Eye (tissue), 1 donor: Measurements from ENCODE around the gene SFT2D3.

Source experiments
- DNase-seq: peaks from one replicate; pipeline ENCODE4 v3.0.0-alpha.2; 2015

Gene SFT2D3

GRCh38 chr2:127664895-127665225, 36.4 kb upstream of the SFT2D3 start:
- no peak for DNase-seq

- no peak for DNase-seq
Observed at GRCh38 chr2:127665267-127665893, 35.9 kb upstream of the SFT2D3 start.

DNA sequence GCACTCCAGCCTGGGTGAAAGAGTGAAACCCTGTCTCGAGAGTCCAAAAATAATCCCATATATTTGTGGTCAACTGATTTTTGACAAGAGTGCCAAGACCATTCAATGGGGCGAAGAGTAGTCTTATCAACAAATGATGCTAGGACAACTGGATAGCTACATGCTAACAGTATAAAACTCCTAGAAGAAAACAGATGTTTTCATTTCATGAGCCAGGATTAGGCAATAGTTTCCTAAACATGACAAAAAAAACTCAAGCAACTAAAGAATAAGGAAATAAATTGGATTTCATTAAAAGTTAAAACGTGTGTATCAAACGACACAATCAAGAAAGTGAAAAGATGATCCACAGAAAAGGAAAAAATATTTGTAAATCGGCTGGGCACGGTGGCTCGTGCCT, 32.2 kb upstream of the SFT2D3 start:
- DNase-seq: no peak

DNA sequence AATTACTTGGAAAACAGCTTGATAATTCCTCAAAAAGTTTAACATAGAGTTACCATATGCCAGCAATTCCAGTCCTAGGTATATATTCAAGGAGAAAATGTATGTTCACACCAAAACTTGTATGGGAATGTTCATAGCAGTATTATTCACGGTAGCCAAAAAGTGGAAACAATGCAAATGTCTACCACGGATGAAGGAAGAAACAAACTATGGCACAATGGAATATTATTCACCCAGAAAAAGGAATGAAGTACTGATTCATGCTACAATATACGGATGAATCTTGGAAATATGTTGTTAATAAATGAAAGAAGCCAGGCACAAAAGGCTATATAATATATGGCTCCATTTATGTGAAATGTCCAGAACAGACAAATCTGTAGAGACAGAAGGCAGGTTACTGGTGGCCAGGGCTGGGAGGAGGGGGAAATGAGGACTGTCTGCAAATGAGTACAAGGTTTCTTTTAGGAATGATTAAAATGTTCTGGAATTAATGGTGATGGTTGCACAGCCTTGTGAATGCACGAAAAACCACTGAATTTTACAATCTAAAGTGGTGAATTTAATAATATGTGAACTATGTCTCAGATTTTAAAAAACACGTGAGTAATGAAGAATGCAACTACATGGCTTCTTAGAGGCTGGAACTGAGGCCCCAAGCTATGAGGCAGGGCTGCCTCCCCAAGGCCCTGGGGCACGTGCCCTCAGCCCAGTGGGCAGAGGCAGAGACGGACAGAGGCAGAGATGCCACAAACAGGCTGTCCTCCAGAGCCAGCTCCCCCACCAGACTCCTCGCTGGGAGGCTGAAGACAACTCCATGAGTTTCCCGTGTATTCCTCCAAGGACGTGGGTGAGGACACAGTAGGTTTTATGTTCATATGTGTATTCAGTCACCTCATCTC, 31.0 kb upstream of the SFT2D3 start:
- DNase-seq: no peak

DNA sequence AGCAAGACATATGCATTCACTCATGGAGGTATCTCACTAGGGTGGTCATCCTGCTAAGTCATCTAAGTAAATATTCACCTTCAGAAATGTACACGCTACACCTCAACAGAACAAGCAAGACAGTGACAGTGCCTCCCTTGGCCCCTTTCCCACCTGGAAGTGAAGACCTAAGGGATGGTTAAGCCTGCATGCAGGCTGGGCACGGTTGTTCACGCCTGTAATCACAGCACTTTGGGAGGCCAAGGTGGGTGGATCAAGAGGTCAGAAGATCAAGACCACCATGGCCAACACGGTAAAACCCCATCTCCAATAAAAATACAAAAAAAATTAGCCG, 30.4 kb upstream of the SFT2D3 start:
- DNase-seq: no peak

DNA sequence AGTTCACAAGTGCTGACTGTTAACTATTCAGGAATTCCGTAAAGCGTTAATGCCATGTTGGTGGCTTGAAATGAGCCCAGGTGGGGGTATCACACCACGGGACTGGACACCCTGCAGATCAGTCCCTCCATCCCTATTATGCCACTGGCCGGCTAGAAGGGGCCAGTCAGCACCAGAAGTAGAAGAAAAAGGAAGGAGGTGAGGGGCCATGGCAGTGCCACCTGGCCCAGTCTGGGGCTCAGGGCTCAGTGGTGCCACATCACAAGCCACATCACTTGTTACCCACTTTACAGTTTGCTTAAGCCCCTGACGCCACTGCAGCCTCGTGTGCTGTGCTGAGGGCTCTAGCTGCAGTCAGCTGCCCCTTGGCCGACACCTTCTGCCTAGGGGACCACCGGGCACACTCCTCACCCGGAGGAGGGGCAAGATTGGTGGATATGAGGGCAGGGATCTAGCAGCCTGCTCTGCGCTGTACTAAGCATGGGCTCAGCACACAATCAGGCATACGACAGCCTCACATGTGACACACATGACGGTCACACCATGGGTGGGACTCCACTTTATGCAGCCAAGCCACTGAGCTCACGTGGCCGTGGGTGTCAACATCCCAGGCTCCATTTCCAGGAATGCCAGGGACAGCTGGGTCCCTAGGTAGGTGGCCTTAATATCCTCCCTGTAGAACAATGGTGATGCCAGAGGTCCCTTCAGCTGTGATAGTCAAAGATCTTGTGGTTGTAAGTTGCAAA, 29.6 kb upstream of the SFT2D3 start:
- no peak for DNase-seq

DNA sequence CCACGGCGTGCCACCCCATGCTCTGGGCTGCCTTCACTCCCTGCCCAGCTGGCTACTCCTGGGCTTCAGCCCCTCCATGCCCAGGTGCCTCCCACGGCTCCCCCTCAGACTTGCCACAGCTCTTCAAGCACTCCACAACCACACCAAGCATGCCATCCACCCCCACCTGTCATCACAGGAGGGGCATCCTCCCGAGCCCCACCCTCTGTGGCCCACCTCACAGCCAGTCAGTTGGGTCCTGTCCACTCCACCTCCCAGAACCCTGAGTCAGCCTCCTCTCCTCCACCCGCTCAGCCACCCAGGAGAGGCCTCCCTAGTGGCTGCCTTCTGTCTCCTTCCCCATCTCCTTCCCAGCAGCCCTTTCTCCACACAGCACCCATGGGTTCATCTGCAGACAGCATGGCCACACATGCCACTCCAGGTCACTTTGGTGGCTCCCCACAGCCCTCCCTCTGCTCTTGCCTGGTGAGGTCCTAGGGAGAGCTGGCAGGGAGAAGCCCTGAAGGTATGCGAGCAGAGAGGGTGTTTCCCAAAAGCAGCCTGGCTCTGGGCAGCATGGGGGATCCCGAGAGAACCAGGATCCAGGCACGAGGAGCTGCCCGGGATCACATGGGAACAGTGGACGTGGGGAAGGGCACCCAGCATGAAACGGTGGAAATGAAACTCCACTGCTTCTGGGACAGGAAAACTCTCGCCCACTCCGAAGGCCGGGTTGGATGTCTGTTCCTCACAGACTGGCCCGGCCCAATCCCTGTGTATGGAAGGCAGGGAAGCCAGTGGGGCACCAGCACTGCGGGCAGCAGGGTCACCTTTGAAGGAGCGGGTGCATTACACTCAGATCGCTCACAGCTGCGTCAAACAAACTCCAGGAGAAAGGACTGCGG, 28.7 kb upstream of the SFT2D3 start:
- DNase-seq: no peak

DNA sequence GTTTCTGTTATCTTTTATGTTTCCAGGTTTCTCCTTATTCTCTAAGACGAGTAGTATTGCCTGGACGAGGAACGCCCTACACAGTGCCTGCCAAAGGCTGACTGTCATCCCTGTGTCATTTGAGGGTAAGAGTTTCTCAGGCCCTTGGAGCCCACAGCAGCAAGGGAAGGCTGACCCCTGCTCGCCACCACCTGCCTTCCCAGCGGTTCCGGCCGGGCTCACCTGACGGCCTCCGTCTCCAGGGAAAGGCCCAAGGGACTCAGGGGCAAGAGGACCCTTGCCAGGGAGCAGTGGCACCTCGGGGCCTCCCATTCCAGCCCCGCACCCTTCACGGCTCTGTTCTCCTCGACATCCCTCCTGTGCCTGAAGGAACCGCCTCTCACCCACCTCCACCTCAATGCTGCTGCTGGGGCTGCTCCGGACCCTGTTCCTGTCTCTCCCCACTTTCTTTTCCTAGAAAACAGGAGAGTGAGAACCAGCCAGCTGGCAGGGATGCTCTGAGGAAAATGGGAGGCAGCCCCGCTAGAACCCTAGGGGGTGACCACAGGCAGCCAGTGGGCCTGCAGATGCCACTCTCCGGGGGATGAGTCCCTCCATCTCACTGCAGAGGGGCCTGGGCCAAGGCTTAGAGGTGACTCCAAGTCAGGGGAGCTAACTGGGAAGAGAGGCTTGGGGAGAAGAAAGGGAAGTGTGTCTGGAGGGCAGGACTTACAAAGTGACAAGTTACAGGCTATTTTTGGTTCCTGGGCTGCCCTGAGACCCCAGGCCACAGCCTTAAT, 27.8 kb upstream of the SFT2D3 start:
- no peak for DNase-seq

GRCh38 chr2:127674241-127675209, 26.8 kb upstream of the SFT2D3 start:
- DNase-seq: no peak

DNA sequence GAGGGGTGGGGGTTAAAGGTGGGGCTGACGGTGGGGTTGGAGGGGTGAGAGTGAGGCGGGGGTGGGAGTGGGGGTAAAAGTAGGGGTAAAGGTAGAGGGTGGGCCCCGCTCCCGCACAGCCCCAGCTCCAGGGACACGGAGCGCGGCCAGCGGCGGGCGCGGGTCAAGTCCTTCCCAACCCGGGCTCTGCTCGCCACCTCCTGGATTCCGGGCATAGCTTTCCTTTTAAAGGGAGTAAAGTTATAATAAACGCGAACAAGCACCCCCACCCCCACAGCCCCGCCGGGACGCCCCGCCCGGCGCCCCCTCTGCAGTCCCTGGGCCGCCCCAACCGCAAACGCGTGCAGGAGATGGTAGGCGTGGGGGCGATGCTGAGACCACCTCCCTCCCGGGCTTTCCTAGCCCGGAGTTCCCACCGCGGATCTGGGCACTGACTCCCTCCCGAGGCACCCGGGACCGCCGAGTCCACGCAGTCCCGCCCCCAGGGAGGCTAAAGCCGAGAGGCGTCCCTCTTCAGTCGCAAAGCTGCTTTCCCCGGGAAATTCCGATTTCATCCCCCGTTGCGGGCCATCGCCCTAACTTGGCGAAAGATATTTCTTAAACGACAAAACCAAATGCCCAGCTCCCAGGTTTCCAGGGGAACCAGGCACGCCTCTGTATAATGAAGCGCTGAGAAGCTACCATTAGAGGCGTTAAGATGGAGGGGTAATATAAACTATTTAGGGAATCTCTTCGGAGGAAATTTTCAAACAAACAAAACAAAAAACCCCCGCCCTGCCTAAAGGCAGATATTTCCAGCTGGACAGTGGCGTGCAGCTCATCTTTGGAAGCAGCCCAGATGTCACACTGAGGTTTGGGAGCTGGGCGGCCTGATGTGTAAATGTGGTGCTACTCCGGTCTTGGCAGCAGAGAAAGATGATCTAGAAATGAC, 25.7 kb upstream of the SFT2D3 start, which contains the start of gene LIMS2:
LIMS2 (minus strand) TSS at position 200 of the 931 bp plus-strand sequence. CDS start 506 bp downstream, outside the sequence.
- DNase-seq: peak; percentile 63

GRCh38 chr2:127676906-127677305, 24.4 kb upstream of the SFT2D3 start:
- no peak for DNase-seq

DNA sequence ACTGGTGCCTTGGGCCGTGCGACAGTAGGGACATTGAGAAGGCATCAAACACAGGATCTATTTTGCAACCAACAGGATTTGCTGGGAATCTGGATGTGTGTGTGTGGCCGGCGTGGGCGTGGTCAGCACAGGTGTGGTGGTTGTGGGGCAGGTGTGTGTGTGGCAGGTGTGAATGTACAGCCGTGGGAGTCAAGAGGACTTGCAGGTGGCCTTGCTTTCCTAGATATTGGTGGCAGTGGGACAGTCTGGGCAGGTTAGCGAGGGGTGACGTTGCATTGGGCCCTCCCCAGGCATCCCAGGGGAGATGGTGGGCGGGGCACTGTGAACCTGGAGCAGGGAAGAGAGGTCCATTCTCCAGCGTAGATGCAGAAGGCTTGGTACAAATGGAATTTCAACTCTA, 22.8 kb upstream of the SFT2D3 start:
- DNase-seq: no peak

GRCh38 chr2:127678991-127679390, 22.3 kb upstream of the SFT2D3 start:
- DNase-seq: no peak

DNA sequence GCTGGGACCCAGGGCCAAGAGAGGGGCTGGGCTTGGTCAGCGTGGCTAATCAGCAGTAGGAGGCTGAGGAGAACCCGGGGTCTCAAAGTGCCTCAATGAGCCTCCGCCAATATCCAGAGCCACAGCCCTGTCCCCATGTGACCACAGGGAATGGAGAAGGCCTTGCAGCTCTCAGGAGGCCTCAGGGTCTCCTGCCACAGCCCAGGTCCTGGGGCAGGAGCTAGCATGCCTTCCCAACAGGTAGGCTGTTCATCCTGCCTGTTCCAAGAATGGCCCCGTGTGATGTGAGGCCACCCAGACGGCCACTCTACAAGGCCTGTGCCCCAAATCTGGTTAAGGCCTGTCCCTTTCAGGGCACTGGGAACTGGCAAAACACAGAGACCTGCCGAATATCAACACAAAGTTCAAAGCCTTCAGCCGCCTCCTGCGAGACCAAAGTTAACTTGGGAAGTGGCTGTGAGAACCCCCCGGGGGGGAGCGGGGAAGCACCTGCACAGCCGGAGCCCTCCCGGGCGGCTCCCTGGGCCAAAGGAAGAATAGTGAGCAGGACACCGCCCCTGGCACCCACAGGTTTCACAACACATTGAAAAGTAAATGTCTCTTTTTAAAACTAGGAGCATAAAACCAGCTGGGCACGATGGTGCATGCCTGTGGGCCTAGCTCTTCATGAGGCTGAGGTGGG, 21.5 kb upstream of the SFT2D3 start:
- no peak for DNase-seq

DNA sequence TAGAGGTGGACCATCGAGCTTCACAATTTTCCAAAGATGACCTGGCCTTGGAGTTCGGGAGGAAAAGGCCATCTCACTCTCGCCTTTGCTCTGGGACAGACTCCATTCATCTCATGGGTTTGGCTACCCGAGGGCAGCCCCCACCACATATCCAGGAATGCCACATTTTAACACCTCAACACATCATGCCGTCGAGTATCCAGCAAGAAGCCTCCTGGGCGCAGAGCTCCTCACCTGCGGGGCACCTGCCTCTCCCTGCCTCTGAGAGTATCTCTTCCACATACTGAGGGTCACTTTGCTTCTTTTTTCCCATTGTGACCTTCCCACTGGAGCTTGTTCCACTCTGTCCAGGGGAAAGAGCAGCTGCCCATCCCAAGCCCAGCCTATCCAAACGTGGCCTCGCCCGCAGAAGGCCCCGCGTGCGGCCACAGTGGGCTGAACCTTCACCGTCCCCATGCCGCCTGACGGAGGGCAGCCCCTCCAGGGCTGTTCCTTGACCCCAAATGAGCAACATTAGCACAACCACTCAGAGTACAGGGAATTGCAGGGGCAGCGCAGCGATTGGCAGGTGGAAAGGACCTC, 20.5 kb upstream of the SFT2D3 start:
- DNase-seq: no peak

DNA sequence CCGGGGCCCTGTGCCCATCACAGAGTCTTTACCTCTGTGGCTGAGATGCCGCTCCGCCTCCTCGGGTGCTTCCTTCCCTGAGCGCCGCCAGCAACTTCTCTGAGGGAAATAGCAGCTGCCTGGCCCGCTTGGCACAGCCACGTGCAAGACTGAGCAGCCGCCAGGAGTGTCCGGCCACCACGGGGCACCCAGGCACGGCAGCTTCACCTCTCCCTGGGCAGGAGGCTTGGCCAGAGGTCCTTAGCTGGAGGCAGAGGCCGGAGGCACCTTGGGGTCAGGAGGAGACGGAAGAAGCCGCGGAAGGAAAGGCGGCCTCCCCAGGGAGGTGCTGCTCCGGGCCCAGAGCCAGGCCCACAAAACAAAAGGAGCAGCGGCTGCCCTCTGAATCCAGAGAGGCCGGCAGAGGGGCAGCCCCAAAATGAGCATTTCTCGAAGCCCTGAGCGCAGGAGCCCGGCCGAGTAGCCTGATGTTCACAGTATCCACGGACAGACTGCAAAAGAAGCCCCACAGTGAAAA, 20.0 kb upstream of the SFT2D3 start:
- peak; percentile 44 for DNase-seq

DNA sequence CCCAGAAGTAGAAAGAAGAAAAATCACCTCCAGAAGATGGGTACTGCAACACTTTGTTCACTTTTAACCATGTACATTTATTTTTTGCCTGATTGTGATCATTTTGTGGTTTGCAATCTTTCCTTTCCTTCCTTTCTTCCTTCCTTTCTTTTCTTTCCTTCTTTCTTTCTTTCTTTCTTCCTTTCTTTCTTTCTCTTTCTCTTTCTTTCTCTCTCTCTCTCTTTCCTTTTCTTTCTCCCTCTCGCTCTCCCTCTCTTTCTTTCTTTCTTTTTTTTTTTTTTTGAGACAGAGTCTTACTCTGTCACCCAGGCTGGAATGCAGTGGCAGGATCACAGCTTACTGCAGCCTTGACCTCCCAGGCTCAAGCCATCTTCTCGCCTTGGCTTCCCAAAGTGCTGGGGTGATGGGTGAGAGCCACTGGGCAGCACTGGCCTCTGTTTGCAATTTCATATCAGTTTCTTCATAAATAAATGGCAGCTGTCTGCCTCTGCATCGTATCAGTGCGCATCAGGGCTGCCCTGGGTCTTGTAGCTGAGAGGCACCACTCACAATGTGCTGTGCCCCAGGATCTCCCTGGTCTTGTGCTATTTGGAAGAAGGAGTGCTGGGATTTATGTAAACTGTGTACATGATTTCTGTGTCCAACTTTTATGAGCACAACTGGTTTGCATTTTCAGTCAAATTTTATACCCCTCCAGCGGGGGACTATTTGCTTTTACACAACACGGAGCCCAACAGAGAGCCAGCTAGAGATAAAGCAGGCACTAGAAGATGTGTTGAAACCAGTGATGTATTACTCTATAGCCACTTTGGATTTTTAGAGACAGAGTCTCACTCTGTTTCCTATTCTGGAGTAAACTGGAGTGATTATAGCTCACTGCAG, 19.1 kb upstream of the SFT2D3 start:
- no peak for DNase-seq
